HG03039 (cell line): ENCODE results near the gene NGF.
"Not testable (repeated sequence)": the region's sequence is repeated elsewhere in the genome, so short reads cannot be mapped to it uniquely, and the experiment has no call there.

Experiments
- ATAC-seq: cut with Tn5 transposase; IDR thresholded peaks from one replicate; pipeline ENCODE4 v1.9.1; 2021; ENCODE audit warnings: mild to moderate bottlenecking, moderate library complexity; ENCODE audit not compliant: unreplicated experiment

The NGF gene

DNA sequence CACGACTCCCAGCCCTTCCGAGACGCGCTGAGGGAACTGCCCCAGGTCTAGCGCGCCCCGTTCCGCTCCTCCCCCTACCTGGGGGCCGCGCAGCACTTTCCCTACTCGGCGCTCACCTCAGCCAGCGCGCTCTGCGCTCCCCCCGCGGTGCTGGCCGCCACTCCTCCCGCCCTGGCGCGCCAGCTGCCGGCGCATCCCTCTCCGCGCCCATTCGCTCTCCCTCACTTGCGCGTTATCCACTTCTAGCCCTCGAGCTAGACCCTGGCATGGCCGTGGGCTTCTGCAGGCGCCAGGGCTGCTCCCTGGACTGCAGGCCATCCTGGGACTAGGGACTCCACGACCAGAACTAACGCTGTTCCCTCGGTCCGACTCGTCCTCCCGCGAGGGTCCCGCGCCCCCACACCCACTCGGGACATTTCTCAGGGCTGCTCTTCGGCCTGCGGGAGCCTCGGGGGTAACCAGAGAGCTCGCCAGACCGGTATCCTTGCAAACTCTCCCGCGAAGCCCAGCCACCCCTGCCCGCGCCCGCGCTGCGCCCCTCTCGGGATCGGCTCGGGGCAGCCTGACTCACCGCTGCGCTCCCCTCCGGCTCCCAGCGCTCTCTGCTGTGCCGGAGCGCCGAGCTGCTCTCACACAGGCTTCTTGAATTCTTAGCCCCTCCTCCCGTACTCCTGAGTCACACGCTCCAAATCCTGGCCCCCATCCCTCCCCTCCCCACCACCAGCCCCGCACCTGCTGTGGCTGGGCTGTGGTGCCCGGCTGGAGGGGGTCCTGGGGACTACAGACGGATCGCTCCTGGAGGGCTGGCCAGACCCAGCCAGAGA lies at the start of gene NGF:
NGF (minus strand) TSS at position 617 of the 824 bp plus-strand sequence. CDS start 51,454 bp downstream, outside the sequence.
- ATAC-seq = no peak

GRCh38 chr1:115383455-115383854 lies 45.4 kb upstream of the NGF start:
- ATAC-seq = not testable (repeated sequence)

- ATAC-seq = no peak
These were observed 41.9 kb upstream of the NGF start for GRCh38 chr1:115379943-115380342.

DNA sequence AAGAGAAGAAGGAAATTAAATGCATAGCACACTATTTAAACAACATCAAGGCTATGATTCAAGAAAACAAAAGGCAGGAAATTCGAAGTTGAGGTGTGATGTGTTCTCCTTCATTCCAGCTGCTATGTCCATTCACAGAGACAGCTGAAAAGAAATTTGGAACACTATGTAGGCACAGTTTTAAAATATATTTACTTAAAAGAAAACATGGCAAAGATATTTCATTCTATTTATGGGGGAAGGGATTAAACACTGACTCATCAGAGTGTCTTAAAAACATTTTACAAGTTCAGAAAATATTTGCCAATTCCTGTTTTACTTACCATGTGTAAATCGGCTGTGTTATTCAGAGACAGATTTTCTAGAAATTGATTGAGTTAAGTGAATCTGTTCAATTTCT lies 39.4 kb upstream of the NGF start:
- no peak for ATAC-seq

DNA sequence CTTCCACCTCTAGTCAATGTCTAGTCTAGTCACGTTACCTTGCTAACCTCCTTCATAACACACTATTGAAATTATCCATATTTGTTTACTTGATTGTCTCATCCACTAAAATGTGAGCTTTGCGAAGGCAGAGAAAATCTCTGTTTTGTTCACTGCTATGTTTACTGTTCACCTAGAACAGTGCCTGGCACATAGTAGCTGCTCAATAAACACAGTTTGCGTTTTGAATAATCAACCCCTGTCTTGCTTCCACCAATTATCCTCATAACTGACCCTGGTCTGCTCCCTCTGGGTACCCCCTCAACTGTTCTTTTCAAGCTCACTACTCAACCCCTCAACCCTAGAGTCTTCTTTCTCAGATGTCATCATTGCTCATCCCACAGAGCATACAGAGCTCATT lies 36.5 kb upstream of the NGF start:
- ATAC-seq = no peak

- no peak for ATAC-seq
These were observed 35.3 kb upstream of the NGF start for GRCh38 chr1:115373305-115373704.

GRCh38 chr1:115365738-115366137 lies 27.7 kb upstream of the NGF start:
- no peak for ATAC-seq

DNA sequence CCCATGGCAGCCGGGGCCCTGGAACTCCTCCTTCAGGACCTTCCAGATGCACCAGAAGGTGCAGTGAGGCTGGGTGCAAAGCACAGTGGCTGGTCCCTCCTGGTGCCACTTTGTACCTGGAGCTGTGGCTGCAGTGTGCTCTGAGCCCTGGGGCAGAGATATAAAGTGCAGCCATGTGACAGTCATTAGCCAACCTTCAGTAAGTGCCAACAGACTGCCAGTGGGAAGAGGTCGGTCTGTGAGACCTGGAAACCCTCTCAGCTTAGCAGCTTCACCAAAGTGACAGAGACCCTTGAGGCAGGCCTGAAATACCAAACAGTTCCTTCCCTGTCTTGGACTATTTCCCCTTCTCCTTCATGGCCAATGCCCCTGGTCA lies 26.7 kb upstream of the NGF start:
- ATAC-seq = no peak

DNA sequence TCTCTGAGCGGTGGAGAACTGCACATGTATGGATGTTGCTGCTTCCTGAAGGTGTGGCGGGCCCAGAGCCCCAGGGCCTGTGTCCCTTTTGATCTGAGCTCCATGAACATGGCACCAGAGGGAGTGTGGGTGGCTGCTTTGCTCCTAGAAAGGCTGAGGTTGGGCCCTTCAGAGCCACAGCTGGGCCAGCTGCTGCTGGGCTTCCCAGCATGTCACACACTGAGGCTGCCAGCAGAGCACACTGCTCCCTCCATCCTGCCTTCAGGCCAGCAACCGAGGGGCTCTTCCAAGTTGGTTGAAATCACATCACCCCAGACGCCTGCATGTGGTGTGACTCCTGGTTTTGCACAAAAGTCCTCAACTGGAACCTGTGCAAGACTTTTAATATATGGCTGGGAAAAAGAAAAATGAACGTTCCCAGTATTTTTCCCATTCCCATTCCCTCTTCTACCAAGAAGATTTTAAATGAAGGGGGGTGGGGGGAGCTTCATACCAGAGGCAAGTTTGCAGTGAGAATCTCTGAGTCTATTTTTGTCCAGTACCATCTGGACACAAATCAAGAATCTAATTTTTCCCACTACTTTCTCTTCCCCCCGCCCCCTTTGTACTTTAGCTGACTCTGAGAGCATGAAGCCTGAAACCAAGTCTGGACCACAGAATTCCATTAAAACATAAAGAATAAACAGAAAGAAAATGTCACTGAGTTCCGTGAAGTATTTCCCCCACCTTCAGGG lies 26.2 kb upstream of the NGF start:
- no peak for ATAC-seq

- no peak for ATAC-seq
These were observed 25.1 kb upstream of the NGF start for GRCh38 chr1:115363171-115363570.

DNA sequence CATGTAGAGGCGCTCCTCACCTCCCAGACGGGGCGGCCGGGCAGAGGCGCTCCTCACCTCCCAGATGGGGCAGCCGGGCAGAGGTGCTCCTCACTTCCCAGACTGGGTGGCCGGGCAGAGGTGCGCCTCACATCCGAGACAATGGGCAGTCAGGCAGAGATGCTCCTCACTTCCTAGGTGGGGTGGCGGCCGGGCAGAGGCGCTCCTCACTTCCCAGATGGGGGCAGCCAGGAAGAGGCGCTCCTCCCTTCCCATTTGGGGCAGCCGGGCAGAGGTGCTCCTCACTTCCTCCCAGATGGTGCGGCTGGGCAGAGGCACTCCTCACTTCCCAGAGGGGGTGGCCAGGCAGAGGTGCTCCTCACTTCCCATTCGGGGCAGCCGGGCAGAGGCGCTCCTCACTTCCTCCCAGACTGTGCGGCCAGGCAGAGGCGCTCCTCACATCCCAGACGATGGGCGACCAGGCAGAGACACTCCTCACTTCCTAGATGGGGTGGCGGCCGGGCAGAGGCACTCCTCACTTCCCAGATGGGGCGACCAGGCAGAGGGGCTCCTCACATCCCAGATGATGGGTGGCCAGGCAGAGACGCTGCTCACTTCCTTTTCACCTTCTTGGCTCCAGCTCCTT lies 22.6 kb upstream of the NGF start:
- ATAC-seq = not testable (repeated sequence)

DNA sequence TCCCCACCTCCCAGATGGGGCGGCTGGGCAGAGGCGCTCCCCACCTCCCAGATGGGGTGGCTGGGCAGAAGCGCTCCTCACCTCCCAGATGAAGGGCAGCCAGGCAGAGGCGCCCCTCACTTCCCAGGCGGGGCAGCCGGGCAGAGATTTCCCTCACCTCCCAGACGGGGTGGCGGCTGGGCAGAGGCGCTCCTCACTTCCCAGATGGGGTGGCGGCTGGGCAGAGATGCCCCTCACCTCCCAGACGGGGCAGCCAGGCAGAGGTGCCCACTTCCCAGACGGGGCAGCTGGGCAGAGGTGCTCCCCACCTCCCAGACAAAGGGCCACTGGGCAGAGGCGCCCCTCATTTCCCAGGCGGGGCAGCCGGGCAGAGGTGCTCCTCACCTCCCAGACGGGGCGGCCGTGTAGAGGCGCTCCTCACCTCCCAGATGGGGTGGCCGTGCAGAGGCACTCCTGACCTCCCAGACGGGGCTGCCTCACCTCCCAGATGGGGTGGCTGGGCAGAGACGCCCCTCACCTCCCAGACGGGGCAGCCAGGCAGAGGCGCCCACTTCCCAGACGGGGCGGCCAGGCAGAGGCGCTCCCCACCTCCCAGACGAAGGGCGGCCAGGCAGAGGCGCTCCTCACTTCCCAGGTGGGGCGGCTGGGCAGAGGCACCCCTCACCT lies 21.9 kb upstream of the NGF start:
- not testable (repeated sequence) for ATAC-seq

DNA sequence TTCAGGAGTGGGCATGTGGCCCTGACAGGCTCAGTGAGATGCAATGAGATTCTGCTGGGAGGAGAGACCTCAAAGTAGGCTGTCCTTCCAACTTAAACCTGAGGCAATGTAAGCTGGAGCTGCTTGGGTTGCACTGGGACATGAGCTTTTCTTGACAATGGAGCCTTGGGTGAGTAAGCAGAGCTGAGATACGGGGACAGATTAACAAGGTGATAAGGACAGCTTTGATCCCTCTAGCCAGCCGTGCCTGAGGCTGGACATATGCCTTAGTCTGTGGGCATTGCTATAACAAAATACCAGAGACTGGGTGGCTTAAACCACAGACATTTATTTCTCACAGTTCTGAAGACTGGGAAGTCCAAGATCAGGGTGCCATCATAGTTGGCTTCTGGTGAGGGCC lies 18.3 kb upstream of the NGF start:
- no peak for ATAC-seq

- ATAC-seq = no peak
These were observed 17.0 kb upstream of the NGF start for GRCh38 chr1:115355069-115355468.

DNA sequence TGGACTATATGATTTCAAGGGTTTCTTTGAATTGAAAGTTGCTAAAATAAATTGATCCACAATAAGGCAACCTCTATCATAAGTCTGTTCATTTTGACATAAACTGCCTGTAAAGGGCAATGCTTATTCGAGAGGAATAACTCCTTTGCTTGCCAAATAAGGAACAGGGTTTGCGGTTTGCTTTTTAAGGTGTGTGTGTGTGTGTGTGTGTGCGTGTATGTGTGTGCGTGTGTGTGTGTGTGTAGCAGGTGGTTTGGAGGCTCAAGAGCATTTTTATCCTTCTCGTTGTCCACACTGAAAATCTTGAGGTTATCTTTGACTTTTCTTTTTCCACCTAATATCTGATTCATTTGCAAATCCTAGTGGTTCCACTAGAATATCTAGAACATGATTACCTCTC lies 13.1 kb upstream of the NGF start:
- ATAC-seq = no peak

GRCh38 chr1:115348636-115349035 lies 10.6 kb upstream of the NGF start:
- no peak for ATAC-seq

DNA sequence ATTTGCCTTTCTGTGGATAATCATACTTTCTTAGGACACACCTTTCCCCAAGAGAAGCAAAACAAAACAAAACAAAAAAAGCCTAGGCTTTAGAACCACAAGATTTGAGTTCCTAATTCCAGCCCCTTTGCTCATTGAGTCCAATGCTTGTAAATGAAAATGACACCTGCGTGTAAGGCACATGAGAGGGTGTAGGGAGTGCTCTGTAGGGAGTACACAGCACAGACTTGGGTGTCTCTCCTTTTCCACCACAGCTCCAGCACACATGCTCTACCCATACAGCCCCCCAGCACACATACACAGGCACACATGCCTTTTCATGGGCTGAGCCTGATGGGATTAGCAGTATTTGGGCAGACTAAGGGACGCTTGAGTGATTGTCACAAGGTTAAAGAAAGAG lies 9.2 kb upstream of the NGF start:
- no peak for ATAC-seq

DNA sequence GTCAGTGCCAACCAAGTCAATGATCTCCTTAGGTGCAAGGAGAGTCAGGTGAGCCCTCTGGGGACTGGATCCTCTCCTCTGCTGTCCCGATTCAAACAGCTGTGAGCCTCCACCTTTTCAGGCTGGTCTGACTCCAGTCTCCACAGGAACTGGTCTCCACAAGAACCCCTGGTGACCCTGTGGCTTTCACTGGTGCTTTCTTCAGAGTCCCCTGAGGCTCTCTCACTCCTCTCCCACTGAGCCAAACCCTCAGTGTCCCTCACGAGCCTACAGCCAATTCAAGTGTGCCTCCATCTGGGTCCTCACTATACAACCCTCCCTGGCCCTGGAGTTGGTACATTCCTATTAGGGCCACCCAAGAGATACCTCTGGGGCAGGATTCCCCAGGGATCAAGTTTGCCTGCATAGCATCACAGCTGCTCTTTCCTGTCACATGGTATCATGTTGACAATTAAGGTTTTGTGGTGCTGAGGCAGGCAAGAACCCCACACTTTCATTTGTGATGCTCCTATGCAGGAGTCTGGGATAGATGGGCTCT lies 5.2 kb upstream of the NGF start:
- no peak for ATAC-seq

DNA sequence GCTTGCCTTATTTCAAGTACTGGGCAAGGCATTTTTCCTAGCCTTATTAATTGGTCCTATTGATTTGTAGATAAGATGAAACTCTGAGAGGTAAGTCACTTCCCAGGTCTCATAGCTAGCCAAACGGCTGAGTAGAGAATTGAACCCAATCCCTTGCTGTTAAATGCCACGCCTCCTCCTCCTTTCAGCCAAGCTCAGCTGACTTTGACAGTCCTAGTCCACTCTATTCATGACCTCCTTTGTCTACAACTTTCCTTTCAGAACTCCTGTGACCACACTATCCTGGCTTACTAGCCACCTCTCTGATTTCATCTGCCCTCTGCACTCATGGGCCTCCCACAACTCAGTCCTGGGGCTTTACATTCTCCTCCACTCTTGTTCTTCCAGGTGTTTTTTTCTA lies 3.9 kb upstream of the NGF start:
- ATAC-seq = no peak

DNA sequence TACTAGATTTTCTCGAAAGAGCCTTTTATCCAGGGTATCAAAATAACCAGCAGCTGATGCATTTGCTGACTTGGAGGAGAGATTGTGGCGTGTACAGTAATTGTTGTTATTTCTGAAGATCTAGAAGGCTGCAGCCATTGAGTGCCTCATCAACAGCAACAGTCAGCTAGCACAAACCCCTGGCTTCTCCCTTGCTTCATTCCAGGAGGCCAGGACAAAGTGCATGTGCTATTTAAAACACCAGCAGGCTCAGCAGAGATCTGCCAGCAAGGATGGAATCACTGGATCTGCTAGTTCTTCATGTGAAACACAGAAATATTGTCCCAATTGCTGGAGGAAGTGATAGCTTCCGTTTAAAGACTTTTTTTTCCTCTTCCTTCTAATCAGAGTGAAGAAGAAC lies 2.8 kb upstream of the NGF start:
- ATAC-seq = no peak

DNA sequence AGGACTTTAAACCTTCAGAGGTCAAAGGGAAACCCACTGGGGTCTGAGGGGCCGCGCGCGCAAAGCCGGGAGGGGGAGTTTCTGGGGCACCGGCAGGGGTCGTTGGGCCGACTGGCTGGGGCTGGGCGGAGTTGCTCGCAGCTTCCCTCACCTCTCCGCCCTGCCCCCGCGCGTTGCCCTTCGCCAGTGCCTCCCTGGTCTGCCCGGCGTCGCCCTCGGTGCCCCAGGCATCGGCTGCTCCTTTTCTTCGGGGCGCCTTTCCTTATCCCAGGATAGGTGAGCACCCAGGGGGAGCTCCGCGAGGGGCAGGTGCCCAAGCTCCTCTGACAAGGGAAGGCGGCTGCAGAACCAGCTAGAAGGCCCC lies 390 bp upstream of the NGF start:
- ATAC-seq = no peak
